Coronary artery (tissue), 2 donors: ENCODE measurements around the gene STK11IP.

Experiments used
- DNase-seq: peaks from one replicate; pipeline ENCODE4 v3.0.0-alpha.2; 2017; ENCODE audit warnings: low spot score
- H3K27ac ChIP-seq, 2 donors: fragments of 200-600 bp; sonication (generic); one replicate each; pipeline ENCODE4 v1.5.1; 2016 to 2019
- H3K4me3 ChIP-seq: fragments of 200-600 bp; sonication (generic); 2 replicates; pipeline ENCODE4 v1.5.1; 2016; ENCODE audit warnings: mild to moderate bottlenecking, moderate library complexity
- CTCF ChIP-seq: fragments of 200-600 bp; sonication (generic); IDR thresholded peaks from one replicate; pipeline ENCODE4 v1.5.1; 2019; ENCODE audit warnings: antibody characterized with exemption

Gene STK11IP

GRCh38 chr2:219637842-219638185 is 40.2 kb downstream of the STK11IP start:
- Histone ChIP-seq H3K4me3 (no peak overlapping the region), H3K27ac (no peak overlapping the region)
- TF ChIP-seq CTCF = no peak
- no peak for DNase-seq

GRCh38 chr2:219638217-219638947 is 40.7 kb downstream of the STK11IP start:
- DNase-seq = no peak
- no peak for TF ChIP-seq CTCF
- Histone ChIP-seq H3K4me3 (no peak overlapping the region), H3K27ac (no peak overlapping the region)

- Histone ChIP-seq H3K4me3 (no peak overlapping the region), H3K27ac (no peak overlapping the region)
- no peak for DNase-seq
- no peak for TF ChIP-seq CTCF
These were observed 41.5 kb downstream of the STK11IP start for GRCh38 chr2:219638948-219639755.

GRCh38 chr2:219641390-219642068 is 43.9 kb downstream of the STK11IP start:
- H3K27ac ChIP-seq = peak overlapping the region; percentile 39 to 42
- no peak for TF ChIP-seq CTCF
- no peak for DNase-seq
- no peak overlapping the region for H3K4me3 ChIP-seq

- H3K27ac ChIP-seq = peak overlapping the region; percentile 39 to 42
- no peak for TF ChIP-seq CTCF
- no peak for DNase-seq
- H3K4me3 ChIP-seq = no peak overlapping the region
These were observed 44.4 kb downstream of the STK11IP start for GRCh38 chr2:219642069-219642454.

GRCh38 chr2:219642465-219643083 is 44.9 kb downstream of the STK11IP start:
- H3K4me3 ChIP-seq = no peak overlapping the region
- DNase-seq = peak; percentile 97
- peak; percentile 99 for TF ChIP-seq CTCF
- H3K27ac ChIP-seq = peak overlapping the region; percentile 39 to 42
